A549 (cell line): ENCODE results near the gene JAZF1.

Experiments
- CEBPB ChIP-seq, 2 experiments: fragments of >200 bp in 1 of 2; sonication (Bioruptor Twin) in 1 of 2; formaldehyde crosslinking in 1 of 2; IDR thresholded peaks; 2 replicates each; pipeline ENCODE4 v1.6.1; 2012 to 2016
- CTCF ChIP-seq: fragments of >200 bp; sonication (Bioruptor Twin); formaldehyde crosslinking; IDR thresholded peaks from 3 replicates; pipeline ENCODE4 v1.5.1; 2016
- EP300 ChIP-seq, 2 experiments: fragments of >200 bp; sonication (Bioruptor Twin); formaldehyde crosslinking; IDR thresholded peaks; 2 replicates in 1 of 2; 3 replicates in 1 of 2; pipeline ENCODE4 v1.6.1; 2016 to 2017
- FOSL2 ChIP-seq, 2 experiments: fragments of 450-650 bp in 1 of 2; fragments of >200 bp in 1 of 2; sonication (Bioruptor Twin) in 1 of 2; formaldehyde crosslinking; IDR thresholded peaks; 2 replicates each; pipeline versions ENCODE4 v1.5.0 to v1.6.1; 2016 to 2020; ENCODE audit warnings: mild to moderate bottlenecking in 1 of 2, moderate library complexity in 1 of 2
- HDAC2 ChIP-seq: fragments of 200-600 bp; sonication (generic); IDR thresholded peaks from 2 replicates; pipeline ENCODE4 v1.6.1; 2016
- HOXA7 ChIP-seq: fragments of 250-450 bp; sonication (Bioruptor Pico); IDR thresholded peaks from 2 replicates; pipeline ENCODE4 v1.5.0; 2020; ENCODE audit warnings: mild to moderate bottlenecking, moderate library complexity
- KDM5A ChIP-seq: fragments of 200-600 bp; sonication (generic); IDR thresholded peaks from 2 replicates; pipeline ENCODE4 v1.6.1; 2016; ENCODE audit warnings: antibody characterized with exemption, mild to moderate bottlenecking
- POLR2A ChIP-seq: IDR thresholded peaks from 2 replicates; pipeline ENCODE4 v1.6.1; 2012; ENCODE audit warnings: mild to moderate bottlenecking, low read length
- RFX5 ChIP-seq: fragments of 450-650 bp; IDR thresholded peaks from 2 replicates; pipeline ENCODE4 v1.7.1; 2014; ENCODE audit warnings: antibody characterized with exemption, mild to moderate bottlenecking, moderate library complexity
- TP53 ChIP-seq: fragments of 250-450 bp; sonication (Bioruptor Pico); IDR thresholded peaks from 2 replicates; pipeline ENCODE4 v1.5.0; 2021; ENCODE audit warnings: mild to moderate bottlenecking, moderate library complexity
- TF ChIP-seq, protein P1 (sequence below): fragments of 200-600 bp; sonication (generic); IDR thresholded peaks from 2 replicates; pipeline ENCODE4 v1.6.1; 2016; ENCODE audit warnings: antibody characterized with exemption, mild to moderate bottlenecking, moderate library complexity
- TF ChIP-seq, protein P2 (sequence below): IDR thresholded peaks from 2 replicates; pipeline ENCODE4 v1.6.1; 2012
- TF ChIP-seq, protein P3 (sequence below): IDR thresholded peaks from 2 replicates; pipeline ENCODE4 v1.6.1; 2012

DNA sequence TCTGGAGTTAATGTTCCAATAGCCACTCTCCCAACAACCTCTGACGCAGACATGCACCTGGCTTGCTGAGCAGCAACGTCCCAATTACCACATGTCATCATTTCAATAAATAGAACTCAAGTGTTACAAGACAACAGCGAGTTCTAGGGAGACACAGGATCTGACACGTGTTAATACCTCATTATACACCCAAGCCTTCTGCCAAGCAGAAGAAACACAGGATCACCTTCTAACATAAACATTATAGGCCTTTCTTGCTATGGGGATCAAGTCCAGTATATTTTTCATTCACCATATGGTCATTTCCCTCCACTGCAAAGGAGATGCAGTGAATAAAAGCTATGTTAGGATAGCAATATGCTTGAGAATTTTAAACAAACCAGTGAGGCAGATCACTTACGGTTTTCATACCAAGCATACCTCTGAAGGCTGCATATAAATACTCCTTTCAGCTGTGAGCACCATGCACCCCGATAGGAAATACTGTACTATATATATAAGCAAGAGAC lies 74.2 kb downstream of the JAZF1 start:
- TF ChIP-seq POLR2A (no peak), HOXA7 (CRISPR knock-in tag) (no peak), CTCF (no peak), FOSL2 (IDR thresholded peaks at IDR 0.05) (no peak), FOSL2 (CRISPR knock-in tag; IDR thresholded peaks at IDR 0.05) (no peak), EP300 (IDR thresholded peaks at IDR 0.05) (no peak), KDM5A (no peak), HDAC2 (no peak), TP53 (no peak), CEBPB (IDR thresholded peaks at IDR 0.05) (no peak), RFX5 (no peak)
- TF ChIP-seq, protein P1, sequence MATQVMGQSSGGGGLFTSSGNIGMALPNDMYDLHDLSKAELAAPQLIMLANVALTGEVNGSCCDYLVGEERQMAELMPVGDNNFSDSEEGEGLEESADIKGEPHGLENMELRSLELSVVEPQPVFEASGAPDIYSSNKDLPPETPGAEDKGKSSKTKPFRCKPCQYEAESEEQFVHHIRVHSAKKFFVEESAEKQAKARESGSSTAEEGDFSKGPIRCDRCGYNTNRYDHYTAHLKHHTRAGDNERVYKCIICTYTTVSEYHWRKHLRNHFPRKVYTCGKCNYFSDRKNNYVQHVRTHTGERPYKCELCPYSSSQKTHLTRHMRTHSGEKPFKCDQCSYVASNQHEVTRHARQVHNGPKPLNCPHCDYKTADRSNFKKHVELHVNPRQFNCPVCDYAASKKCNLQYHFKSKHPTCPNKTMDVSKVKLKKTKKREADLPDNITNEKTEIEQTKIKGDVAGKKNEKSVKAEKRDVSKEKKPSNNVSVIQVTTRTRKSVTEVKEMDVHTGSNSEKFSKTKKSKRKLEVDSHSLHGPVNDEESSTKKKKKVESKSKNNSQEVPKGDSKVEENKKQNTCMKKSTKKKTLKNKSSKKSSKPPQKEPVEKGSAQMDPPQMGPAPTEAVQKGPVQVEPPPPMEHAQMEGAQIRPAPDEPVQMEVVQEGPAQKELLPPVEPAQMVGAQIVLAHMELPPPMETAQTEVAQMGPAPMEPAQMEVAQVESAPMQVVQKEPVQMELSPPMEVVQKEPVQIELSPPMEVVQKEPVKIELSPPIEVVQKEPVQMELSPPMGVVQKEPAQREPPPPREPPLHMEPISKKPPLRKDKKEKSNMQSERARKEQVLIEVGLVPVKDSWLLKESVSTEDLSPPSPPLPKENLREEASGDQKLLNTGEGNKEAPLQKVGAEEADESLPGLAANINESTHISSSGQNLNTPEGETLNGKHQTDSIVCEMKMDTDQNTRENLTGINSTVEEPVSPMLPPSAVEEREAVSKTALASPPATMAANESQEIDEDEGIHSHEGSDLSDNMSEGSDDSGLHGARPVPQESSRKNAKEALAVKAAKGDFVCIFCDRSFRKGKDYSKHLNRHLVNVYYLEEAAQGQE: no peak
- TF ChIP-seq, protein P2, sequence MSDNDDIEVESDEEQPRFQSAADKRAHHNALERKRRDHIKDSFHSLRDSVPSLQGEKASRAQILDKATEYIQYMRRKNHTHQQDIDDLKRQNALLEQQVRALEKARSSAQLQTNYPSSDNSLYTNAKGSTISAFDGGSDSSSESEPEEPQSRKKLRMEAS: no peak
- TF ChIP-seq, protein P3, sequence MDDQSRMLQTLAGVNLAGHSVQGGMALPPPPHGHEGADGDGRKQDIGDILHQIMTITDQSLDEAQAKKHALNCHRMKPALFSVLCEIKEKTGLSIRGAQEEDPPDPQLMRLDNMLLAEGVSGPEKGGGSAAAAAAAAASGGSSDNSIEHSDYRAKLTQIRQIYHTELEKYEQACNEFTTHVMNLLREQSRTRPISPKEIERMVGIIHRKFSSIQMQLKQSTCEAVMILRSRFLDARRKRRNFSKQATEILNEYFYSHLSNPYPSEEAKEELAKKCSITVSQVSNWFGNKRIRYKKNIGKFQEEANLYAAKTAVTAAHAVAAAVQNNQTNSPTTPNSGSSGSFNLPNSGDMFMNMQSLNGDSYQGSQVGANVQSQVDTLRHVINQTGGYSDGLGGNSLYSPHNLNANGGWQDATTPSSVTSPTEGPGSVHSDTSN: no peak
